ENCODE data around the gene MYO9B. TPM values are rescaled to one million over a fixed set of nuclear protein-coding genes. Genes with fewer than 3 reads are reported as not detected.

Gene MYO9B
- total RNA-seq, 1 donor from 2014 or later: 94.3 TPM

DNA sequence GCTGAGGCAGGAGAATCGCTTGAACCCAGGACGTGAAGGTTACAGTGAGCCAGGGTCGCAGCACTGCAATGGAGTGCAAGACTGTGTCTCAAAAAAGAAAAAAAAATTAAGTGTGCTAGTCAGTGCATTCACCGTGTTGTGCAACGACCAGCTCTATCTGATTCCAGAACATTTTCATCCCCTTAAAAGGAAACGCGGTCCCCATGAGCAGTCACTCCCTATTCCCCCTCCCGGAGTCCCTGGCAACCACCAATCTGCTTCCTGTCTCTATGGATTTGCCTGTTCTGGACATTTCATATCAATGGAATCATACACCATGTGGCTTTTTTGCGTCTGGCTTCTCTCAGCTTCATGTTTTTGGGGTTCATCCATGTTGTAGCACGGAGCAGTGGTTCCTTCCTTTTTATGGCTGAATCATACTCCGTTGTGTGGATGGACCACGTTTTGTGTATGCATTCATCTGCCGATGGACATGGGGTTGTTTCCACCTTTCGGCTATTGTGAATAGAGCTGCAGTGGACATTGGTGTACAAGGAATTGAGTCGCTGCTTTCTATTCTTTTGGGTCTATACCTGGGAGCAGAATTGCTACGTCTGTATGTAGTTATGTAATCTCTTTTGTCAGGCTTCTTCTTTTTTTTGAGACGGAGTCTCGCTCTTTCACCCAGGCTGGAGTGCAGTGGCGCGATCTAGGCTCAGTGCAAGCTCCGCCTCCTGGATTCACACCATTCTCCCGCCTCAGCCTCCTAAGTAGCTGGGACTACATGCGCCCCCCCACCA, 19.8 kb downstream of the MYO9B start:
- Mint-ChIP-seq H3K4me3 (ENCODE audit: unreplicated experiment) (no peak overlapping the region), H3K27ac (ENCODE audit: unreplicated experiment) (peak overlapping the region; percentile 57), H3K9me3 (ENCODE audit: unreplicated experiment) (no peaks in the 10 kb centered on the region)

GRCh38 chr19:17097593-17098126, 22.1 kb downstream of the MYO9B start:
- no peaks in the 10 kb centered on the region for H3K27me3 Mint-ChIP-seq (ENCODE audit: unreplicated experiment)
- no peak overlapping the region for H3K4me3 Mint-ChIP-seq (ENCODE audit: unreplicated experiment)
- H3K4me1 Mint-ChIP-seq (ENCODE audit: unreplicated experiment): peaks cover 21% of the 10 kb centered on the region
- TF ChIP-seq, protein P1, sequence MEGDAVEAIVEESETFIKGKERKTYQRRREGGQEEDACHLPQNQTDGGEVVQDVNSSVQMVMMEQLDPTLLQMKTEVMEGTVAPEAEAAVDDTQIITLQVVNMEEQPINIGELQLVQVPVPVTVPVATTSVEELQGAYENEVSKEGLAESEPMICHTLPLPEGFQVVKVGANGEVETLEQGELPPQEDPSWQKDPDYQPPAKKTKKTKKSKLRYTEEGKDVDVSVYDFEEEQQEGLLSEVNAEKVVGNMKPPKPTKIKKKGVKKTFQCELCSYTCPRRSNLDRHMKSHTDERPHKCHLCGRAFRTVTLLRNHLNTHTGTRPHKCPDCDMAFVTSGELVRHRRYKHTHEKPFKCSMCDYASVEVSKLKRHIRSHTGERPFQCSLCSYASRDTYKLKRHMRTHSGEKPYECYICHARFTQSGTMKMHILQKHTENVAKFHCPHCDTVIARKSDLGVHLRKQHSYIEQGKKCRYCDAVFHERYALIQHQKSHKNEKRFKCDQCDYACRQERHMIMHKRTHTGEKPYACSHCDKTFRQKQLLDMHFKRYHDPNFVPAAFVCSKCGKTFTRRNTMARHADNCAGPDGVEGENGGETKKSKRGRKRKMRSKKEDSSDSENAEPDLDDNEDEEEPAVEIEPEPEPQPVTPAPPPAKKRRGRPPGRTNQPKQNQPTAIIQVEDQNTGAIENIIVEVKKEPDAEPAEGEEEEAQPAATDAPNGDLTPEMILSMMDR (IDR thresholded peaks at IDR 0.05): no peak
- no peak for DNase-seq (ENCODE audit: extremely low spot score, unreplicated experiment)
- peak overlapping the region; percentile 78 for H3K27ac Mint-ChIP-seq (ENCODE audit: unreplicated experiment)
- H3K36me3 Mint-ChIP-seq (ENCODE audit: unreplicated experiment): peaks cover 6% of the 10 kb centered on the region
- H3K9me3 Mint-ChIP-seq (ENCODE audit: unreplicated experiment): no peaks in the 10 kb centered on the region

More for the DNA sequence above, 19.8 kb downstream of the MYO9B start:
- Mint-ChIP-seq H3K27me3 (ENCODE audit: unreplicated experiment) (no peaks in the 10 kb centered on the region), H3K4me1 (ENCODE audit: unreplicated experiment) (peaks cover 29% of the 10 kb centered on the region), H3K36me3 (ENCODE audit: unreplicated experiment) (peaks cover 2% of the 10 kb centered on the region)
- DNase-seq (ENCODE audit: extremely low spot score, unreplicated experiment): no peak
- TF ChIP-seq, protein P1 (IDR thresholded peaks at IDR 0.05): no peak

- TF ChIP-seq, protein P1 (IDR thresholded peaks at IDR 0.05): no peak
- Mint-ChIP-seq H3K36me3 (ENCODE audit: unreplicated experiment) (peaks cover 12% of the 10 kb centered on the region), H3K27me3 (ENCODE audit: unreplicated experiment) (no peaks in the 10 kb centered on the region), H3K4me3 (ENCODE audit: unreplicated experiment) (no peak overlapping the region), H3K9me3 (ENCODE audit: unreplicated experiment) (no peaks in the 10 kb centered on the region), H3K4me1 (ENCODE audit: unreplicated experiment) (peaks cover 21% of the 10 kb centered on the region), H3K27ac (ENCODE audit: unreplicated experiment) (peak overlapping the region; percentile 78)
- no peak for DNase-seq (ENCODE audit: extremely low spot score, unreplicated experiment)
Measured at GRCh38 chr19:17098326-17098725, 22.7 kb downstream of the MYO9B start.

DNA sequence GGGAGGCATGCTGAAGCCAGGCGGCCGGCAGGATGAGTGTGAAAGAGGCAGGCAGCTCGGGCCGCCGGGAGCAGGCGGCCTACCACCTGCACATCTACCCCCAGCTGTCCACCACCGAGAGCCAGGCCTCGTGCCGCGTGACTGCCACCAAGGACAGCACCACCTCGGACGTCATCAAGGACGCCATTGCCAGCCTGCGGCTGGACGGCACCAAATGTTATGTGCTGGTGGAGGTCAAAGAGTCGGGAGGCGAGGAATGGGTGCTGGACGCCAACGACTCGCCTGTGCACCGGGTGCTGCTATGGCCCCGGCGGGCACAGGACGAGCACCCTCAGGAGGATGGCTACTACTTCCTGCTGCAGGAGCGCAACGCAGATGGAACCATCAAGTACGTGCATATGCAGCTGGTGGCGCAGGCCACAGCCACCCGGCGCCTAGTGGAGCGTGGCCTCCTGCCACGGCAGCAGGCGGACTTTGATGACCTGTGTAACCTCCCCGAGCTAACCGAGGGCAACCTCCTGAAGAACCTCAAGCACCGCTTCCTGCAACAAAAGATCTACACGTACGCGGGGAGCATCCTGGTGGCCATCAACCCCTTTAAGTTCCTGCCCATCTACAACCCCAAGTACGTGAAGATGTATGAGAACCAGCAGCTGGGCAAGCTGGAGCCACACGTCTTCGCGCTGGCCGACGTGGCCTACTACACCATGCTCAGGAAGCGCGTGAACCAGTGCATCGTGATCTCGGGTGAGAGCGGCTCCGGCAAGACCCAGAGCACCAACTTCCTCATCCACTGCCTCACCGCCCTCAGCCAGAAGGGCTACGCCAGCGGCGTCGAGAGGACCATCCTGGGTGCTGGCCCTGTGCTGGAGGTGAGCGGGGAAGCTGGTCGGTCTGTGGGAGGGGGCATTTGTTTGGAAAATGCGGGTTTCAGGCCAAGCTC, 26.4 kb downstream of the MYO9B start:
- H3K36me3 Mint-ChIP-seq (ENCODE audit: unreplicated experiment): peaks cover 12% of the 10 kb centered on the region
- H3K9me3 Mint-ChIP-seq (ENCODE audit: unreplicated experiment): no peaks in the 10 kb centered on the region
- no peaks in the 10 kb centered on the region for H3K27me3 Mint-ChIP-seq (ENCODE audit: unreplicated experiment)
- TF ChIP-seq, protein P1 (IDR thresholded peaks at IDR 0.05): no peak
- H3K4me3 Mint-ChIP-seq (ENCODE audit: unreplicated experiment): no peak overlapping the region
- no peak overlapping the region for H3K27ac Mint-ChIP-seq (ENCODE audit: unreplicated experiment)
- no peak for DNase-seq (ENCODE audit: extremely low spot score, unreplicated experiment)
- H3K4me1 Mint-ChIP-seq (ENCODE audit: unreplicated experiment): peaks cover 13% of the 10 kb centered on the region
